RWPE2 (cell line): ENCODE measurements around the gene NEK6.

Experiments used
- ATAC-seq: fragments of 200-7000 bp; cut with Tn5 transposase; 3 replicates; pipeline ENCODE4 v1.9.1; 2021; ENCODE audit warnings: low read depth
- DNase-seq: peaks from one replicate; pipeline ENCODE4 v3.0.0-alpha.2; 2020; ENCODE audit warnings: low spot score
- H3K27ac ChIP-seq: fragments of 450-650 bp; 2 replicates; pipeline ENCODE4 v1.5.1; 2017; ENCODE audit warnings: mild to moderate bottlenecking; ENCODE audit not compliant: poor library complexity, severe bottlenecking
- H3K27me3 ChIP-seq: fragments of 250-450 bp; sonication (Bioruptor Pico); 2 replicates; pipeline ENCODE4 v1.5.1; 2021; ENCODE audit warnings: mild to moderate bottlenecking, moderate library complexity; ENCODE audit not compliant: insufficient read depth, poor library complexity, severe bottlenecking
- H3K36me3 ChIP-seq: fragments of 250-450 bp; sonication (Bioruptor Pico); 2 replicates; pipeline ENCODE4 v1.5.1; 2020; ENCODE audit warnings: low read depth, mild to moderate bottlenecking, moderate library complexity
- H3K4me1 ChIP-seq: fragments of 250-450 bp; sonication (Bioruptor Pico); 2 replicates; pipeline ENCODE4 v1.5.1; 2021; ENCODE audit warnings: mild to moderate bottlenecking, moderate library complexity; ENCODE audit not compliant: insufficient read depth, poor library complexity, severe bottlenecking
- H3K4me3 ChIP-seq: fragments of 250-450 bp; sonication (Bioruptor Pico); 2 replicates; pipeline ENCODE4 v1.5.1; 2021; ENCODE audit warnings: mild to moderate bottlenecking, moderate library complexity; ENCODE audit not compliant: severe bottlenecking
- H3K9me3 ChIP-seq: fragments of 250-450 bp; sonication (Bioruptor Pico); 2 replicates; pipeline ENCODE4 v1.5.1; 2021; ENCODE audit warnings: mild to moderate bottlenecking, moderate library complexity; ENCODE audit not compliant: severe bottlenecking
- CTCF ChIP-seq: fragments of 450-650 bp; IDR thresholded peaks from one replicate; pipeline ENCODE4 v1.5.1; 2017; ENCODE audit warnings: mild to moderate bottlenecking, moderate library complexity; ENCODE audit not compliant: poor library complexity, severe bottlenecking

NEK6 gene

GRCh38 chr9:124281931-124282371 is 24.2 kb downstream of the NEK6 start:
- H3K27ac ChIP-seq = no peak overlapping the region
- H3K9me3 ChIP-seq = no peaks in the 10 kb centered on the region
- peaks cover 16% of the 10 kb centered on the region for H3K4me1 ChIP-seq
- no peaks in the 10 kb centered on the region for H3K27me3 ChIP-seq
- ATAC-seq = no peak
- TF ChIP-seq CTCF = no peak
- peaks cover 26% of the 10 kb centered on the region for H3K36me3 ChIP-seq
- no peak for DNase-seq
- H3K4me3 ChIP-seq = no peak overlapping the region

GRCh38 chr9:124282442-124283227 is 24.9 kb downstream of the NEK6 start:
- ATAC-seq (no peak), DNase-seq (no peak)
- H3K9me3 ChIP-seq = no peaks in the 10 kb centered on the region
- no peaks in the 10 kb centered on the region for H3K27me3 ChIP-seq
- TF ChIP-seq CTCF = no peak
- peaks cover 16% of the 10 kb centered on the region for H3K4me1 ChIP-seq
- peaks cover 32% of the 10 kb centered on the region for H3K36me3 ChIP-seq
- no peak overlapping the region for H3K27ac ChIP-seq
- no peak overlapping the region for H3K4me3 ChIP-seq

- peaks cover 29% of the 10 kb centered on the region for H3K36me3 ChIP-seq
- no peak for TF ChIP-seq CTCF
- peaks cover 16% of the 10 kb centered on the region for H3K4me1 ChIP-seq
- ATAC-seq (no peak), DNase-seq (no peak)
- no peaks in the 10 kb centered on the region for H3K27me3 ChIP-seq
- no peak overlapping the region for H3K4me3 ChIP-seq
- H3K9me3 ChIP-seq = no peaks in the 10 kb centered on the region
- no peak overlapping the region for H3K27ac ChIP-seq
Observed at GRCh38 chr9:124283228-124283814, 25.6 kb downstream of the NEK6 start.

GRCh38 chr9:124284237-124284831 is 26.6 kb downstream of the NEK6 start:
- Histone ChIP-seq H3K4me1 (peaks cover 13% of the 10 kb centered on the region), H3K27me3 (no peaks in the 10 kb centered on the region), H3K4me3 (no peak overlapping the region), H3K36me3 (peaks cover 35% of the 10 kb centered on the region), H3K9me3 (no peaks in the 10 kb centered on the region), H3K27ac (no peak overlapping the region)
- DNase-seq (no peak), ATAC-seq (no peak)
- no peak for TF ChIP-seq CTCF
